SKM-1 treated with dmso at 0.1 percent for 144 hours (cell line): ENCODE data around the gene CNIH2.
"Not testable (repeated sequence)": the region's sequence is repeated elsewhere in the genome, so short reads cannot be mapped to it uniquely, and the experiment has no call there.

ENCODE experiments used
- DNase-seq: peaks from one replicate; lab custom pipeline; 2025; ENCODE audit not compliant: unreplicated experiment; lab: John Stamatoyannopoulos, UW

CNIH2 gene

GRCh38 chr11:66289548-66290329, 11.8 kb downstream of the CNIH2 start:
- DNase-seq, result peak; percentile 72

- no peak for DNase-seq
Measured at GRCh38 chr11:66290330-66290621, 12.3 kb downstream of the CNIH2 start.

- no peak for DNase-seq
Measured at GRCh38 chr11:66291303-66291705, 13.3 kb downstream of the CNIH2 start.

- DNase-seq, result no peak
Measured at GRCh38 chr11:66291706-66292542, 13.9 kb downstream of the CNIH2 start, which contains the start of gene TMEM151A. TMEM151A (plus strand) TSS chr11:66291894; CDS start chr11:66292014, 120 bp downstream.

- no peak for DNase-seq
Measured at GRCh38 chr11:66292543-66293332, 14.8 kb downstream of the CNIH2 start.

- no peak for DNase-seq
Measured at GRCh38 chr11:66293352-66293751, 15.4 kb downstream of the CNIH2 start.

GRCh38 chr11:66293777-66294625, 16.0 kb downstream of the CNIH2 start:
- no peak for DNase-seq

- DNase-seq, result no peak
Measured at GRCh38 chr11:66294626-66295620, 16.9 kb downstream of the CNIH2 start.

GRCh38 chr11:66297610-66298009, 19.6 kb downstream of the CNIH2 start:
- no peak for DNase-seq

GRCh38 chr11:66299186-66299585, 21.2 kb downstream of the CNIH2 start:
- no peak for DNase-seq

GRCh38 chr11:66302656-66303055, 24.7 kb downstream of the CNIH2 start:
- no peak for DNase-seq

- DNase-seq, result no peak
Measured at GRCh38 chr11:66309475-66309874, 31.5 kb downstream of the CNIH2 start.

- no peak for DNase-seq
Measured at GRCh38 chr11:66310324-66310723, 32.3 kb downstream of the CNIH2 start.

- DNase-seq, result not testable (repeated sequence)
Measured at GRCh38 chr11:66310803-66311440, 32.9 kb downstream of the CNIH2 start.

- DNase-seq, result no peak
Measured at GRCh38 chr11:66311470-66311964, 33.5 kb downstream of the CNIH2 start.

- DNase-seq, result peak; percentile 84
Measured at GRCh38 chr11:66311965-66312548, 34.1 kb downstream of the CNIH2 start.

GRCh38 chr11:66312549-66313320, 34.8 kb downstream of the CNIH2 start:
- peak; percentile 95 for DNase-seq
